Coronary artery (tissue), 2 donors: ENCODE data around the gene CRABP2.

Experiments used
- DNase-seq: peaks from one replicate; pipeline ENCODE4 v3.0.0-alpha.2; 2017; ENCODE audit warnings: low spot score
- H3K27ac ChIP-seq, 2 donors: fragments of 200-600 bp; sonication (generic); one replicate each; pipeline ENCODE4 v1.5.1; 2016 to 2019
- H3K4me3 ChIP-seq: fragments of 200-600 bp; sonication (generic); 2 replicates; pipeline ENCODE4 v1.5.1; 2016; ENCODE audit warnings: mild to moderate bottlenecking, moderate library complexity
- CTCF ChIP-seq: fragments of 200-600 bp; sonication (generic); IDR thresholded peaks from one replicate; pipeline ENCODE4 v1.5.1; 2019; ENCODE audit warnings: antibody characterized with exemption

Gene CRABP2

GRCh38 chr1:156693848-156694689, 11.3 kb downstream of the CRABP2 start:
- TF ChIP-seq CTCF, result no peak
- Histone ChIP-seq H3K4me3 (no peak overlapping the region), H3K27ac (no peak overlapping the region)
- DNase-seq, result no peak

GRCh38 chr1:156692925-156693847, 12.2 kb downstream of the CRABP2 start:
- no peak overlapping the region for H3K27ac ChIP-seq
- no peak for DNase-seq
- TF ChIP-seq CTCF, result no peak
- no peak overlapping the region for H3K4me3 ChIP-seq

- Histone ChIP-seq H3K4me3 (no peak overlapping the region), H3K27ac (no peak overlapping the region)
- no peak for TF ChIP-seq CTCF
- DNase-seq, result no peak
Observed at GRCh38 chr1:156692441-156692924, 12.9 kb downstream of the CRABP2 start.

- Histone ChIP-seq H3K27ac (no peak overlapping the region), H3K4me3 (no peak overlapping the region)
- DNase-seq, result no peak
- no peak for TF ChIP-seq CTCF
Observed at GRCh38 chr1:156691665-156692440, 13.5 kb downstream of the CRABP2 start.

GRCh38 chr1:156691191-156691590, 14.2 kb downstream of the CRABP2 start:
- no peak for DNase-seq
- H3K4me3 ChIP-seq, result no peak overlapping the region
- TF ChIP-seq CTCF, result no peak
- no peak overlapping the region for H3K27ac ChIP-seq

- TF ChIP-seq CTCF, result no peak
- DNase-seq, result no peak
Observed at GRCh38 chr1:156690675-156691036, 14.7 kb downstream of the CRABP2 start.

More at GRCh38 chr1:156690675-156691036, 14.7 kb downstream of the CRABP2 start:
- Histone ChIP-seq H3K27ac (no peak overlapping the region), H3K4me3 (no peak overlapping the region)
